Fibroblast of lung (primary cell): ENCODE results near the gene SLC6A20. TPM values are rescaled to one million over a fixed set of nuclear protein-coding genes. Genes with fewer than 3 reads are reported as not detected.

Experiments
- DNase-seq, 2 donors: peaks; one replicate each; pipeline versions ENCODE4 v3.0.0 to v3.0.0-alpha.2; 2010; ENCODE audit warnings: low read depth in 2 of 2
- H2AFZ ChIP-seq: 2 replicates; pipeline ENCODE4 v1.5.1; 2012; ENCODE audit warnings: low read length, control low read depth, inconsistent platforms
- H3K27ac ChIP-seq: 2 replicates; pipeline ENCODE4 v1.5.1; 2011; ENCODE audit warnings: low read length, control low read depth; ENCODE audit not compliant: insufficient read depth
- H3K27me3 ChIP-seq: 2 replicates; pipeline ENCODE4 v1.5.1; 2011; ENCODE audit warnings: mild to moderate bottlenecking, low read length; ENCODE audit not compliant: control insufficient read depth, insufficient read depth
- H3K36me3 ChIP-seq: 2 replicates; pipeline ENCODE4 v1.5.1; 2011; ENCODE audit warnings: low read length; ENCODE audit not compliant: control insufficient read depth, insufficient read depth
- H3K4me1 ChIP-seq: 2 replicates; pipeline ENCODE4 v1.5.1; 2011; ENCODE audit warnings: low read length; ENCODE audit not compliant: control insufficient read depth, insufficient read depth; ENCODE audit errors: extremely low read depth
- H3K4me2 ChIP-seq: 2 replicates; pipeline ENCODE4 v1.5.1; 2011; ENCODE audit warnings: low read length, control low read depth; ENCODE audit not compliant: insufficient read depth; ENCODE audit errors: extremely low read depth
- H3K4me3 ChIP-seq, 4 experiments: fragments of 200-600 bp in 1 of 4; sonication (generic) in 1 of 4; replicated peaks in 1 of 4; 2 replicates each; pipeline ENCODE4 v1.5.1; 2011 to 2016; ENCODE audit warnings: low read length in 4 of 4, low read depth in 3 of 4, mild to moderate bottlenecking in 3 of 4, control low read depth in 2 of 4, inconsistent platforms in 1 of 4, mixed read lengths in 1 of 4; ENCODE audit not compliant: insufficient read depth in 1 of 4; ENCODE audit errors: control extremely low read depth in 1 of 4
- H3K79me2 ChIP-seq: 2 replicates; pipeline ENCODE4 v1.5.1; 2012; ENCODE audit warnings: mild to moderate bottlenecking, low read length, inconsistent platforms; ENCODE audit not compliant: control insufficient read depth, insufficient read depth
- H3K9ac ChIP-seq: 2 replicates; pipeline ENCODE4 v1.5.1; 2011; ENCODE audit warnings: mild to moderate bottlenecking, low read length, control low read depth; ENCODE audit not compliant: insufficient read depth
- H3K9me3 ChIP-seq: 2 replicates; pipeline ENCODE4 v1.5.1; 2012; ENCODE audit warnings: low read depth, low read length; ENCODE audit not compliant: control insufficient read depth, insufficient read depth
- H4K20me1 ChIP-seq: 2 replicates; pipeline ENCODE4 v1.5.1; 2011; ENCODE audit warnings: low read length; ENCODE audit not compliant: control insufficient read depth, insufficient read depth; ENCODE audit errors: extremely low read depth
- CTCF ChIP-seq, 2 donors: IDR thresholded peaks in 1 of 2; conservative IDR thresholded peaks in 1 of 2; 1 replicate in 1 of 2; 2 replicates in 1 of 2; pipeline ENCODE4 v1.5.1; 2011 to 2012; ENCODE audit warnings: low read length in 2 of 2, control low read depth in 1 of 2, inconsistent platforms in 1 of 2, low read depth in 1 of 2, mild to moderate bottlenecking in 1 of 2
- EZH2 ChIP-seq: IDR thresholded peaks from 2 replicates; pipeline ENCODE4 v1.5.1; 2012; ENCODE audit warnings: low read length, control low read depth, mild to moderate bottlenecking; ENCODE audit errors: missing control alignments
- polyA plus RNA-seq, 2 donors: library from polyadenylated mRNA; depleted of rRNA in 1 of 2; stranded (reverse) in 1 of 2; unstranded in 1 of 2; fragments of >200 nt; gene quantifications; 2 replicates each; pipeline ENCODE4 v1.2.1, GENCODE V29; 2011 to 2012; ENCODE audit warnings: missing spikeins in 1 of 2
- total RNA-seq: library from RNA; depleted of rRNA; stranded (reverse); fragments of >200 nt; gene quantifications from 2 replicates; pipeline ENCODE4 v1.2.1, GENCODE V29; 2014

Gene SLC6A20
- total and polyA plus RNA-seq, 2 donors (not counting 1 experiment from before 2014, with no cell fraction given): not detected

GRCh38 chr3:45777111-45777745 lies 19.1 kb downstream of the SLC6A20 start:
- Histone ChIP-seq H3K4me2 (no peak overlapping the region), H3K4me3 (no peak overlapping the region), H3K36me3 (no peaks in the 10 kb centered on the region), H3K9me3 (no peaks in the 10 kb centered on the region), H2AFZ (no peak overlapping the region), H3K4me1 (no peaks in the 10 kb centered on the region), H3K79me2 (no peaks in the 10 kb centered on the region), H3K27me3 (peaks cover 32% of the 10 kb centered on the region), H3K9ac (no peak overlapping the region), H3K27ac (no peak overlapping the region), H4K20me1 (no peaks in the 10 kb centered on the region)
- DNase-seq: no peak
- TF ChIP-seq EZH2 (no peak), CTCF (conservative IDR thresholded peaks at IDR 0.05 in 1 of 2, IDR thresholded peaks at IDR 0.05 in 1 of 2; ENCODE audit: low read depth in 1 of 2, low read length in 2 of 2) (no peak)

DNA sequence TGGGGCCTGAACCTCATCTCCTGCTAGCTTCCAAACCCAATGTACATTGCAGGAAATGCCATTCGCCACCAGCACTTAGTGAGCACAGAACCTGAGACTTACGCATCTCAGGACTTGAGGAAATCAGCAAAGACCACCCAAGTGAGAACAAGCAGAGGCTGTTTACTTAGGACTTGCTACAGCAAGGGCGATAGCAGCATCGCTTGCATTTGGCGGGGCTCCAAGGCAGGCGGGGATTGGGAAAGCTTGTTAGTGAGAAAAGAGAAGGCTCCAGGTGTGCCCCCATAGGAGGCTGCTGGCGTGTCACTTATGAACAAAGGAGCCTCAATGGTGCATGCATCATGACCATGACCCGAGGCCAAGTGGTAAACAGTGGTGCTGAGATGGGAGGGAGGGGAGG lies 19.7 kb downstream of the SLC6A20 start:
- Histone ChIP-seq H3K27me3 (peaks cover 32% of the 10 kb centered on the region), H3K4me1 (no peaks in the 10 kb centered on the region), H2AFZ (no peak overlapping the region), H3K36me3 (no peaks in the 10 kb centered on the region), H3K4me3 (no peak overlapping the region), H3K79me2 (no peaks in the 10 kb centered on the region), H4K20me1 (no peaks in the 10 kb centered on the region), H3K27ac (no peak overlapping the region), H3K9ac (no peak overlapping the region), H3K9me3 (no peaks in the 10 kb centered on the region), H3K4me2 (no peak overlapping the region)
- DNase-seq: no peak
- TF ChIP-seq CTCF (conservative IDR thresholded peaks at IDR 0.05 in 1 of 2, IDR thresholded peaks at IDR 0.05 in 1 of 2; ENCODE audit: low read depth in 1 of 2, low read length in 2 of 2): no peak
- TF ChIP-seq EZH2: no peak

DNA sequence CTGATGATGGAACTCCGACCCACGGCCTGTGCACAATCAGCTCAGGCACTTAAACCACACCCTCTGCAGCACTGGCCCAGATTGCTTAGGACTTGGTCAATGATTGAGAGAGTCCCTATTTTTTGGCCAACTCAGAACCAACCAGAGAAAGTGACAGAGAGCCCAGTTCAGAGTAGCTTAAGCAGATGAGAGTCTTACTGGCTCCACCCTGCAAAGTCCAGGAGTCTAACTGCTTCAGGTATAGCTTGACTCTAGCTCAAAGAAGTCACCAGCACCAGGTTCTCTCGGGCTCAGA lies 20.1 kb downstream of the SLC6A20 start:
- no peak for DNase-seq
- Histone ChIP-seq H3K4me3 (no peak overlapping the region), H3K27ac (no peak overlapping the region), H3K79me2 (no peaks in the 10 kb centered on the region), H2AFZ (no peak overlapping the region), H3K27me3 (peaks cover 32% of the 10 kb centered on the region), H3K4me1 (no peaks in the 10 kb centered on the region), H3K9ac (no peak overlapping the region), H3K4me2 (no peak overlapping the region), H4K20me1 (no peaks in the 10 kb centered on the region), H3K36me3 (no peaks in the 10 kb centered on the region), H3K9me3 (no peaks in the 10 kb centered on the region)
- no peak for TF ChIP-seq CTCF (conservative IDR thresholded peaks at IDR 0.05 in 1 of 2, IDR thresholded peaks at IDR 0.05 in 1 of 2; ENCODE audit: low read depth in 1 of 2, low read length in 2 of 2)
- TF ChIP-seq EZH2: no peak
